ENCODE measurements around the gene ZNF296. TPM values are rescaled to one million over a fixed set of nuclear protein-coding genes. Genes with fewer than 3 reads are reported as not detected.

ZNF296 gene
- total RNA-seq, 1 donor from 2014 or later, result 0.70 TPM

DNA sequence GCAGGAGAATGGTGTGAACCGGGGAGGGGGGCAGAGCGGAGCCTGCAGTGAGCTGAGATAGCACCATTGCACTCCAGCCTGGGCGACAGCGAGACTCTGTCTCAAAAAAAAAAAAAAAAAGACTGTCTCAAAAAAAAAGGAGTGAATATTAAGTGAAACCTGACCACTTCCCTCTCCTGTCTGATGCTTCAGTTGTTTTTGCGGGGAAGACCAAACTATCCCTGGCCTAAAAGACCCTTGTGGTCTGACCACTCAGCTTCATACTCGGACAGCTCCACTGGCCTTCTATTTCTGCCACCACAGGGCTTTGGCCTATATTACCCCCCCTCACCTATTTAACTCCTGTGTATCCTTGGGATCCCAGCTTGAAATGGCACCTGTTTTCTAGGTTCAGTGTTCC is 35.2 kb downstream of the ZNF296 start:
- H3K4me1 Mint-ChIP-seq (ENCODE audit: unreplicated experiment), result peaks cover 18% of the 10 kb centered on the region
- H3K4me3 Mint-ChIP-seq (ENCODE audit: unreplicated experiment), result peak overlapping the region; percentile 56
- no peaks in the 10 kb centered on the region for H3K27me3 Mint-ChIP-seq (ENCODE audit: unreplicated experiment)

DNA sequence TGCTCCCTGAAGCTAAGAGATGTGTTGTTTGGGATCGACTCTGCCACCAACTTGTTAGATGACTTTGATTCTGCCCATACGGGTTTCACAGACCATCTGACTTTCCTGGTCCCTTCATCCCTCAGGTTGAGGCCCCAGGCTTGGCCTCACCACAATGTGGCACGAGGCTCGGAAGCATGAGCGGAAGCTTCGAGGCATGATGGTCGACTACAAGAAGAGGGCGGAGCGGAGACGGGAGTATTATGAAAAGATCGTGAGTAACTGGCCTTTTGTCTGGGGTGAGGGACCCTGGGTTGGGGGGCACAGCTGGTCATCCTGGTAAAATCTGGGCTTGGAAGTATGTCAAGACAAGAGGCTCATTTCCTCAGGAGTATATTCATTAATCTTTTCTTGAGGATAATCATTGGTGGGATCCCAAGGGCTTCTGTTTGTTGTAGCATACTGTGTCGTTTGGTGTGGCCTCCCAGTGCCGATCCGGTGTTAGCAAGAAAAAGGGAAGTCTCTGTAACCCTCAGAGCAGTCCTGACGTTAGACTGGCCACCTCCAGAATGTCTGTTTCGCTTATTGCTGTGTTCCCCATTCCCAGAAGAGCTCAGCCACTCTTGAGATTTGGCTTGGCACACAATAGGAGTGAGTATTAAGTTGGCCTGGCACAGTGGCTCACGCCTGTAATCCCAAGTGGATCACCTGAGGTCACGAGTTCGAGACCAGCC is 36.1 kb downstream of the ZNF296 start:
- peak overlapping the region; percentile 99 for H3K4me3 Mint-ChIP-seq (ENCODE audit: unreplicated experiment)
- H3K4me1 Mint-ChIP-seq (ENCODE audit: unreplicated experiment), result peaks cover 18% of the 10 kb centered on the region
- no peaks in the 10 kb centered on the region for H3K27me3 Mint-ChIP-seq (ENCODE audit: unreplicated experiment)
- H3K27ac Mint-ChIP-seq (ENCODE audit: unreplicated experiment), result no peak overlapping the region
- DNase-seq (ENCODE audit: extremely low spot score, unreplicated experiment), result no peak
- H3K9me3 Mint-ChIP-seq (ENCODE audit: unreplicated experiment), result no peaks in the 10 kb centered on the region
- H3K36me3 Mint-ChIP-seq (ENCODE audit: unreplicated experiment), result peaks cover 27% of the 10 kb centered on the region
- TF ChIP-seq, protein P1, sequence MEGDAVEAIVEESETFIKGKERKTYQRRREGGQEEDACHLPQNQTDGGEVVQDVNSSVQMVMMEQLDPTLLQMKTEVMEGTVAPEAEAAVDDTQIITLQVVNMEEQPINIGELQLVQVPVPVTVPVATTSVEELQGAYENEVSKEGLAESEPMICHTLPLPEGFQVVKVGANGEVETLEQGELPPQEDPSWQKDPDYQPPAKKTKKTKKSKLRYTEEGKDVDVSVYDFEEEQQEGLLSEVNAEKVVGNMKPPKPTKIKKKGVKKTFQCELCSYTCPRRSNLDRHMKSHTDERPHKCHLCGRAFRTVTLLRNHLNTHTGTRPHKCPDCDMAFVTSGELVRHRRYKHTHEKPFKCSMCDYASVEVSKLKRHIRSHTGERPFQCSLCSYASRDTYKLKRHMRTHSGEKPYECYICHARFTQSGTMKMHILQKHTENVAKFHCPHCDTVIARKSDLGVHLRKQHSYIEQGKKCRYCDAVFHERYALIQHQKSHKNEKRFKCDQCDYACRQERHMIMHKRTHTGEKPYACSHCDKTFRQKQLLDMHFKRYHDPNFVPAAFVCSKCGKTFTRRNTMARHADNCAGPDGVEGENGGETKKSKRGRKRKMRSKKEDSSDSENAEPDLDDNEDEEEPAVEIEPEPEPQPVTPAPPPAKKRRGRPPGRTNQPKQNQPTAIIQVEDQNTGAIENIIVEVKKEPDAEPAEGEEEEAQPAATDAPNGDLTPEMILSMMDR (IDR thresholded peaks at IDR 0.05), result no peak

More for the DNA sequence above, 35.2 kb downstream of the ZNF296 start:
- TF ChIP-seq, protein P1 (IDR thresholded peaks at IDR 0.05), result no peak
- Mint-ChIP-seq H3K27ac (ENCODE audit: unreplicated experiment) (no peak overlapping the region), H3K36me3 (ENCODE audit: unreplicated experiment) (peaks cover 30% of the 10 kb centered on the region), H3K9me3 (ENCODE audit: unreplicated experiment) (no peaks in the 10 kb centered on the region)
- no peak for DNase-seq (ENCODE audit: extremely low spot score, unreplicated experiment)

DNA sequence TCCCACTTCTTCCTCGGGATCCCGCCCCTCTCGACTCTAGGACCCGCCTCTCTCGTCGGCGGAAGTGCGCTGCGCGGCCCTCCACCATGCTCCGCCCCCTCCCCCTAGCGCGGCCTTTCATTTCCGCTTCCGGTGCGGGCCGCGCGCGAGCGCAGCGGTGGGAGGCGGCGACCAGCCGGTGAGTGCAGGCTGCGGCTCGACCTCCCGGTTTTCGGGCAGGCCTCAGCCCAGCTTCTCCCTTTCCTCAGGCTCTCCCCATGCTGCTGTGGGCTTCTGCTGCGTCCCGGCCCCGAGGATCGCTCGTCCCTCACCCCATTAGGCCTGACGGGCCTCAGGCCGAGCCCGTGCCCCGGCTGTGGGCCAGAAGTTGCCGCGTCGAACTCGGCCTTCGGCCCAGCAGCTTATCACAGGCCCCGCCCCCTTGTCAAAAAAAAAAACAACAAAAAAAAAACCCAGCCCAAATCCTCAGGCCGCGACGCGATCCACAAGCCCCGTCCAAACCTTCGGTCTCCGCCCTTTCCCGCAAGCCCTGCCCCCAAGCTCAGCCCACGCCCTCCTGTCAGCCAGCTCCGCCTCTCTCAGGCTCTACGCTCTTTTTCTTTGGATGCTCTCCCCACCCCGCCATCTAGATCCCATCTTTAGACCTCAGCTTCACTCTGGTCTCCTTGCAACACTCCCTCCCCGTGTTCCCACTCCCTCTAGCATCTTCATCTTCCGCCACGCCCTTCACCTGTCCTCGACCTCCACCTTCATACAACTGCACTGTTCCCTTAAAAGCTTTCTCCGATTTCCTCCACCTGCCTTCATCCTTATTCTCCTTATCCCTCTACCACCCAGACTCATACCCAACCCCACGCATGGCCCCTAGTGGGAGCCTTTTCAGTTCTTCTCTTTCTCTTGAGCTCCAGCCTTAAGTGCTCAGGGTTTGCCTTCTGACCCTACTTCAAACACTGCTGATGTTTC is 37.1 kb downstream of the ZNF296 start, which contains the start of gene CLASRP:
TSS of gene CLASRP (plus strand) at position 115 of the 963 bp plus-strand sequence. CDS start 1,168 bp downstream, outside the sequence.
- H3K27me3 Mint-ChIP-seq (ENCODE audit: unreplicated experiment), result no peaks in the 10 kb centered on the region
- H3K4me1 Mint-ChIP-seq (ENCODE audit: unreplicated experiment), result peaks cover 18% of the 10 kb centered on the region
- TF ChIP-seq, protein P1 (IDR thresholded peaks at IDR 0.05), result no peak
- peak; percentile 96 for DNase-seq (ENCODE audit: extremely low spot score, unreplicated experiment)
- H3K27ac Mint-ChIP-seq (ENCODE audit: unreplicated experiment), result peak within 1 kb of the TSS; percentile 97
- peaks cover 24% of the 10 kb centered on the region for H3K36me3 Mint-ChIP-seq (ENCODE audit: unreplicated experiment)
- H3K4me3 Mint-ChIP-seq (ENCODE audit: unreplicated experiment), result peak within 1 kb of the TSS; percentile 99
- no peaks in the 10 kb centered on the region for H3K9me3 Mint-ChIP-seq (ENCODE audit: unreplicated experiment)

DNA sequence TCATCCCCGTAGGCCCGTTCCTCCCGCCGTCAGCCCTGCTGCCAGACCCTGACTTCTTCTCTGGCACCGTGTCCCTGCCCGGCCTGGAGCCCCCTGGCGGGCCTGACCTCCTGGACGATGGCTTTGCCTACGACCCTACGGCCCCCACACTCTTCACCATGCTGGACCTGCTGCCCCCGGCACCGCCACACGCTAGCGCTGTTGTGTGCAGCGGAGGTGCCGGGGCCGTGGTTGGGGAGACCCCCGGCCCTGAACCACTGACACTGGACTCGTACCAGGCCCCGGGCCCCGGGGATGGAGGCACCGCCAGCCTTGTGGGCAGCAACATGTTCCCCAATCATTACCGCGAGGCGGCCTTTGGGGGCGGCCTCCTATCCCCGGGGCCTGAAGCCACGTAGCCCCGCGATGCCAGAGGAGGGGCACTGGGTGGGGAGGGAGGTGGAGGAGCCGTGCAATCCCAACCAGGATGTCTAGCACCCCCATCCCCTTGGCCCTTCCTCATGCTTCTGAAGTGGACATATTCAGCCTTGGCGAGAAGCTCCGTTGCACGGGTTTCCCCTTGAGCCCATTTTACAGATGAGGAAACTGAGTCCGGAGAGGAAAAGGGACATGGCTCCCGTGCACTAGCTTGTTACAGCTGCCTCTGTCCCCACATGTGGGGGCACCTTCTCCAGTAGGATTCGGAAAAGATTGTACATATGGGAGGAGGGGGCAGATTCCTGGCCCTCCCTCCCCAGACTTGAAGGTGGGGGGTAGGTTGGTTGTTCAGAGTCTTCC is 38.7 kb downstream of the ZNF296 start:
- Mint-ChIP-seq H3K4me3 (ENCODE audit: unreplicated experiment) (peak overlapping the region; percentile 48), H3K4me1 (ENCODE audit: unreplicated experiment) (peaks cover 18% of the 10 kb centered on the region), H3K9me3 (ENCODE audit: unreplicated experiment) (no peaks in the 10 kb centered on the region), H3K27ac (ENCODE audit: unreplicated experiment) (peak overlapping the region; percentile 52), H3K27me3 (ENCODE audit: unreplicated experiment) (no peaks in the 10 kb centered on the region), H3K36me3 (ENCODE audit: unreplicated experiment) (peaks cover 27% of the 10 kb centered on the region)
- TF ChIP-seq, protein P1 (IDR thresholded peaks at IDR 0.05), result no peak
- no peak for DNase-seq (ENCODE audit: extremely low spot score, unreplicated experiment)

Measured in osteocyte (in vitro differentiated cells).